Activated B cell treated with CpG ODN at 0.5 μM for 24 hours (primary cell): ENCODE measurements around the gene ENO3. TPM values are rescaled to one million over a fixed set of nuclear protein-coding genes. Genes with fewer than 3 reads are reported as not detected.

ENCODE experiments used
- ATAC-seq: fragments of 200-7000 bp; cut with Tn5 transposase; one replicate; pipeline ENCODE4 v1.10.0; 2021; ENCODE audit warnings: low read depth, mild to moderate bottlenecking, moderate library complexity
- CTCF ChIA-PET: fragments of 350-600 bp; sonication (Branson Sonifier 250); formaldehyde crosslinking; loops from one replicate; lab custom pipeline; 2021; ENCODE audit warnings: antibody characterized with exemption; lab: Charles Lee
- POLR2A ChIA-PET: fragments of 350-600 bp; sonication (Branson Sonifier 250); formaldehyde crosslinking; loops from one replicate; lab custom pipeline; 2021; ENCODE audit warnings: antibody characterized with exemption; lab: Charles Lee
- DNase-seq: peaks from one replicate; pipeline ENCODE4 v3.0.0; 2022
- H3K27ac Mint-ChIP-seq: one replicate; pipeline ENCODE4 v1.8.0; 2020; ENCODE audit warnings: mixed read lengths
- H3K27me3 Mint-ChIP-seq: one replicate; pipeline ENCODE4 v1.8.0; 2021; ENCODE audit warnings: mixed read lengths
- H3K36me3 Mint-ChIP-seq: one replicate; pipeline ENCODE4 v1.8.0; 2021; ENCODE audit warnings: low read depth, mixed read lengths
- H3K4me1 Mint-ChIP-seq: one replicate; pipeline ENCODE4 v1.8.0; 2021; ENCODE audit warnings: mixed read lengths
- H3K4me3 Mint-ChIP-seq: one replicate; pipeline ENCODE4 v1.8.0; 2020; ENCODE audit warnings: mild to moderate bottlenecking, mixed read lengths
- H3K9me3 Mint-ChIP-seq: one replicate; pipeline ENCODE4 v1.8.0; 2020; ENCODE audit warnings: mixed read lengths
- intact Hi-C: fragments of 100-400 bp; cut with micrococcal nuclease; formaldehyde crosslinking; loops from one replicate; pipeline ENCODE4 v1.15.1; 2024
- total RNA-seq: library from RNA; stranded (reverse); gene quantifications from 2 replicates; pipeline ENCODE4 v1.2.3, GENCODE V29; 2022
- TF ChIP-seq, protein P1 (sequence below): fragments of 200-600 bp; IDR thresholded peaks from one replicate; pipeline ENCODE4 v1.8.0; 2022; ENCODE audit warnings: antibody characterized with exemption, mild to moderate bottlenecking

The ENO3 gene
- total RNA-seq, 1 donor from 2014 or later = 29.5 TPM

GRCh38 chr17:4986951-4987766 is 36.2 kb downstream of the ENO3 start, which contains the start of gene CAMTA2:
TSS of gene CAMTA2 (minus strand) at chr17:4987675. CDS start at chr17:4986222, 1,453 bp downstream.
- H3K27ac Mint-ChIP-seq = peak within 1 kb of the TSS; percentile 93
- CTCF ChIA-PET = interaction anchor here (0.9 to 2.7 kb wide), 11 partner anchors 10 to 84 kb away, joined by 3 to 22 read pairs (median 6); partner anchors contain the start of genes CHRNE, ENO3, INCA1 and KIF1C
- H3K36me3 Mint-ChIP-seq = peaks cover 15% of the 10 kb centered on the region
- peak; percentile 80 for ATAC-seq
- H3K9me3 Mint-ChIP-seq = no peaks in the 10 kb centered on the region
- peak; percentile 88 for DNase-seq
- peaks cover 32% of the 10 kb centered on the region for H3K4me1 Mint-ChIP-seq
- H3K4me3 Mint-ChIP-seq = peak within 1 kb of the TSS; percentile 92
- intact Hi-C loops = loop anchor here (1.0 to 5.0 kb wide), 8 partner anchors 10 to 205 kb away; partner anchors contain the start of genes INCA1, KIF1C, RNF167 and SLC25A11
- POLR2A ChIA-PET = interaction anchor here (0.5 to 4.7 kb wide), 16 partner anchors 8 to 213 kb away, joined by 3 to 61 read pairs (median 4); partner anchors contain the start of genes C17orf107, INCA1, KIF1C and PFN1
- H3K27me3 Mint-ChIP-seq = no peaks in the 10 kb centered on the region
- TF ChIP-seq, protein P1, sequence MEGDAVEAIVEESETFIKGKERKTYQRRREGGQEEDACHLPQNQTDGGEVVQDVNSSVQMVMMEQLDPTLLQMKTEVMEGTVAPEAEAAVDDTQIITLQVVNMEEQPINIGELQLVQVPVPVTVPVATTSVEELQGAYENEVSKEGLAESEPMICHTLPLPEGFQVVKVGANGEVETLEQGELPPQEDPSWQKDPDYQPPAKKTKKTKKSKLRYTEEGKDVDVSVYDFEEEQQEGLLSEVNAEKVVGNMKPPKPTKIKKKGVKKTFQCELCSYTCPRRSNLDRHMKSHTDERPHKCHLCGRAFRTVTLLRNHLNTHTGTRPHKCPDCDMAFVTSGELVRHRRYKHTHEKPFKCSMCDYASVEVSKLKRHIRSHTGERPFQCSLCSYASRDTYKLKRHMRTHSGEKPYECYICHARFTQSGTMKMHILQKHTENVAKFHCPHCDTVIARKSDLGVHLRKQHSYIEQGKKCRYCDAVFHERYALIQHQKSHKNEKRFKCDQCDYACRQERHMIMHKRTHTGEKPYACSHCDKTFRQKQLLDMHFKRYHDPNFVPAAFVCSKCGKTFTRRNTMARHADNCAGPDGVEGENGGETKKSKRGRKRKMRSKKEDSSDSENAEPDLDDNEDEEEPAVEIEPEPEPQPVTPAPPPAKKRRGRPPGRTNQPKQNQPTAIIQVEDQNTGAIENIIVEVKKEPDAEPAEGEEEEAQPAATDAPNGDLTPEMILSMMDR = no peak

DNA sequence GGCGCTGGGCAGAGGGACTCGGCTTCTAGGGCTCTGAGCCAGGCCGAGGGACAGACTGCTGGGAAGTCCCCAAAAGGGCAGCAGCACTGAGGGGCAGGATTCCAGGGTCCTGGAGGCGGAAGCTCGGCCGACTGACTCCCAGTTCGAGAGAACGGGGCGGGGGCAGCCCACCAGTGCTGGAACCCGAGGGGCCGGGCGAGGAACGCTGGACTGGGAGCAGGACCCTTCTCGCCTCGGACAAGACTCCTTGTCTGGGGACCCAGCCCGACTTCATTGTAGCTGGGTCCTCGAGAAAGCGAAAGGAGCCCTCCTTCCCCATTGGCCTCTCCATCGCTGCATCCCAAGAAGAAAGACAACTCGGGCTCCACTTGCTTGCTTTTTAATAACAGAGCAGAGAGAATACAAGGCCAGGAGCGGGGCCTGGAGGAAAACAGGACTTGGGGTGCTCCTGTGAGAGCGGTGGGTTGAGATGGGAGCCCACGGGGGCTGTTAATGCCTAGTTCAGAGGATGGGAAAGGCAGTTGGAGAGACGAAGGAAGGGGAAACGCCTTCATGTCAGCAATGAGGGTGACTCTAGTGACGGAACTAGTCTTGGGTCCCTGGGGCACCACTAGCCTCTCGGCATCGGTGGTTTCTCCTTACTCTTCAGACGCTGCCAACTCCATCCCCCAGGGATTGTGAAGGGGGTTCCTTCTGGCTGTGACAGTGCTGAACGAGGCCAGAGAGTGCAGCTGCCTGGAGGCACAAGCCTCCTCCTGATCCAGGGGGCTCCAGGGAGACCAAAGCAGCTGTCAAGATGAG is 37.0 kb downstream of the ENO3 start:
- intact Hi-C loops = loop anchor here (1.0 to 5.0 kb wide), 8 partner anchors 9 to 204 kb away; partner anchors contain the start of genes INCA1, KIF1C, RNF167 and SLC25A11
- Mint-ChIP-seq H3K27me3 (no peaks in the 10 kb centered on the region), H3K4me3 (peak overlapping the region; percentile 92), H3K4me1 (peaks cover 29% of the 10 kb centered on the region), H3K9me3 (no peaks in the 10 kb centered on the region), H3K27ac (peak overlapping the region; percentile 93), H3K36me3 (peaks cover 10% of the 10 kb centered on the region)
- ChIA-PET CTCF (interaction anchor here (0.9 to 2.7 kb wide), 9 partner anchors 9 to 85 kb away, joined by 3 to 22 read pairs (median 6); partner anchors contain the start of genes CHRNE, ENO3, INCA1 and KIF1C), POLR2A (interaction anchor here (0.6 to 4.7 kb wide), 17 partner anchors 10 to 294 kb away, joined by 3 to 61 read pairs (median 5); partner anchors contain the start of genes C17orf107, INCA1, KIF1C and PFN1)
- DNase-seq (no peak), ATAC-seq (peak; percentile 66)
- TF ChIP-seq, protein P1 = no peak

DNA sequence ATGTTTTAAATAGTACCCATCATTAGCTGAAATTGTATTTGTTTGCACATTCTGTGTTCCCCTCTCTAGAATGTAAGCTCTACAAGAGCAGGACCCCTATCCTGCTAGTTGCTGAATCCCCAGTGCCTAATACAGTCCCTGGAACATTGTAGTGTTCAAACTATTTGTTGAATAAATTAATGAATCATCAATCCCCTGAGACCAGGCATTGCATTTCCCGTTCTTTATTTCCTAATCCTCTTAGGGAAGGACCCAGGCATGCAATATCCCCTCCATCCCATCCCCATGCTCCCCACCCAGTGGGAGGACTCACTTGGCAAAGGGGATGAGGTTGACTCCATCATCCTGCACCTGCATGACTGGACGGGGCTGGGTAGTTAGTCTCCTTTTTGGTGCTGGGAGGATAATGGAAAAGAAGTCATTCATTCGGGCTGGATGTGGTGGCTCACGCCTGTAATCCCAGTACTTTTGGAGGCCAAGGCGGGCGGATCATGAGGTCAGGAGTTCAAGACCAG is 43.2 kb downstream of the ENO3 start:
- Mint-ChIP-seq H3K4me3 (no peak overlapping the region), H3K27ac (no peak overlapping the region), H3K4me1 (peaks cover 15% of the 10 kb centered on the region), H3K36me3 (peaks cover 3% of the 10 kb centered on the region), H3K27me3 (no peaks in the 10 kb centered on the region), H3K9me3 (no peaks in the 10 kb centered on the region)
- TF ChIP-seq, protein P1 = no peak
- DNase-seq (no peak), ATAC-seq (no peak)
- POLR2A ChIA-PET = interaction anchor here (0.7 to 1.0 kb wide), 2 partner anchors 25 to 227 kb away, joined by 4 to 7 read pairs; no protein-coding TSS in a partner anchor
- intact Hi-C loops = no loop called here
- CTCF ChIA-PET = no interaction called here

- TF ChIP-seq, protein P1 = no peak
- intact Hi-C loops = loop anchor here (1.0 to 5.0 kb wide), 7 partner anchors 10 to 440 kb away; partner anchors contain the start of genes CAMTA2, MYBBP1A, RNF167 and SLC25A11
- peak; percentile 95 for ATAC-seq
- no peaks in the 10 kb centered on the region for H3K27me3 Mint-ChIP-seq
- peak within 1 kb of the TSS; percentile 90 for H3K27ac Mint-ChIP-seq
- peak; percentile 95 for DNase-seq
- H3K9me3 Mint-ChIP-seq = no peaks in the 10 kb centered on the region
- H3K36me3 Mint-ChIP-seq = peaks cover 25% of the 10 kb centered on the region
- POLR2A ChIA-PET = interaction anchor here (0.6 to 3.7 kb wide), 18 partner anchors 9 to 853 kb away, joined by 3 to 36 read pairs (median 6); partner anchors contain the start of genes C17orf107, CAMTA2, ENO3 and PFN1
- H3K4me1 Mint-ChIP-seq = peaks cover 20% of the 10 kb centered on the region
- CTCF ChIA-PET = interaction anchor here (1.0 to 1.1 kb wide), 3 partner anchors 10 to 28 kb away, joined by 3 to 4 read pairs (median 4); partner anchors contain the start of gene CAMTA2
- H3K4me3 Mint-ChIP-seq = peak within 1 kb of the TSS; percentile 85
Observed at GRCh38 chr17:4997302-4998026, 46.5 kb downstream of the ENO3 start, which contains the start of the genes INCA1 and KIF1C. TSS of gene INCA1 (minus strand) at chr17:4997522. CDS start at chr17:4994437, 3,085 bp downstream. TSS of gene KIF1C (plus strand) at chr17:4997950. CDS start at chr17:5000247, 2,297 bp downstream.
